Epithelial cell of proximal tubule (primary cell): ENCODE results near the gene PRDX6. TPM values are rescaled to one million over a fixed set of nuclear protein-coding genes. Genes with fewer than 3 reads are reported as not detected.
A peak's percentile ranks its signal among the peaks of the same experiment; 100 is the strongest.
"Not testable (repeated sequence)": the region's sequence is repeated elsewhere in the genome, so short reads cannot be mapped to it uniquely, and the experiment has no call there.

Experiments
- DNase-seq: peaks from one replicate; pipeline ENCODE4 v3.0.0-alpha.2; 2011; ENCODE audit warnings: low read depth
- H3K4me3 ChIP-seq: 2 replicates; pipeline ENCODE4 v1.5.1; 2011; ENCODE audit warnings: low read depth, mild to moderate bottlenecking, low read length
- total RNA-seq: library from RNA; depleted of rRNA; stranded (reverse); fragments of >200 nt; gene quantifications from 2 replicates; pipeline ENCODE4 v1.2.3, GENCODE V29; 2015
- TF ChIP-seq, protein P1 (sequence below): conservative IDR thresholded peaks from 2 replicates; pipeline ENCODE4 v1.5.1; 2012; ENCODE audit warnings: low read depth, mild to moderate bottlenecking, low read length

PRDX6 gene
- total RNA-seq, 1 donor from 2014 or later = 262 TPM

DNA sequence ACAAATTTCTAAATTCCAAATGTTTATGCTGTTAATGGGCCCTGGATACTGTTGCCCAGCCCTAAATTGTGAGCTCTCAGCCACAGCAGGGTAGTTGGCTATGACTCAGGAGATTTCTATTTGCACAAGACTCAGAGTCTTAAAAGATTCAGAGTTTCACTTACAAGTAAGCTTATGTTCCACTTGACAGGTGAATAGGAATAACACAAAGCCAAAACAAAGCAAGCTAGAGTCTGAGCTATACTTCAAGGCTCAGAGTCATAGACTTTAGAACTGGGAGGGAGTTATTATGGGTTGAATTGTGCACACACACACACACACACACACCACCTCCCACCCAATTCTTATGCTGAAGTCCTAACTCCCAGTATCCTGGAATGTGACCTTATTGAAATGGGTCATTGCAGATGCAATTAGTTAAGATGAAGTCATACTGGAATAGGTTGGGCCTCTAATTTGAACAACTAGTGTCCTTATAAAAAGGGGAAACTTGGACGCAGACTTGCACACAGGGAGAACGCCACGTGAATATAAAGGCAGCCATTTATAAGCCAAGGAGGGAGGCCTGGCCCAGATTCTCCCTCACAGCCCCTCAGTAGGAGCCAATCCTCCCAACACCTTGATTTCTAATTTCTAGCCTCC, 30.2 kb downstream of the PRDX6 start:
- peak; percentile 99 for DNase-seq

DNA sequence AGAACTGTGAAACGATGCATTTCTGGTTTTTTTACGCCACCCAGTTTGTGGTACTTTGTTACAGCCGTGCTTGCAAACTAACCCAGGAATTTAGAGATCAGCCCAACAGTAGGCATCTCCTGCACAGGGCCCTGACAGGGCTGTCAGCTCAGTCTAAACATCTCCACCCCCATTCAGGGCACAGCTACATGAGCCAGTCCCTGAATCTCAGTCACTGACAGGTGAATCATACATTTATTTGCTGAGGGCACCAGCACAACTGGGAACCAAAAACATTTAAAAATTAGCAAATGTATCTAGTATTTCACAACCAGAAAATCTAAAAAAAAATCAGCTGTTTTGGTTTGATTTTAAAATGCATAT, 30.7 kb downstream of the PRDX6 start:
- H3K4me3 ChIP-seq = peak overlapping the region; percentile 28
- TF ChIP-seq, protein P1, sequence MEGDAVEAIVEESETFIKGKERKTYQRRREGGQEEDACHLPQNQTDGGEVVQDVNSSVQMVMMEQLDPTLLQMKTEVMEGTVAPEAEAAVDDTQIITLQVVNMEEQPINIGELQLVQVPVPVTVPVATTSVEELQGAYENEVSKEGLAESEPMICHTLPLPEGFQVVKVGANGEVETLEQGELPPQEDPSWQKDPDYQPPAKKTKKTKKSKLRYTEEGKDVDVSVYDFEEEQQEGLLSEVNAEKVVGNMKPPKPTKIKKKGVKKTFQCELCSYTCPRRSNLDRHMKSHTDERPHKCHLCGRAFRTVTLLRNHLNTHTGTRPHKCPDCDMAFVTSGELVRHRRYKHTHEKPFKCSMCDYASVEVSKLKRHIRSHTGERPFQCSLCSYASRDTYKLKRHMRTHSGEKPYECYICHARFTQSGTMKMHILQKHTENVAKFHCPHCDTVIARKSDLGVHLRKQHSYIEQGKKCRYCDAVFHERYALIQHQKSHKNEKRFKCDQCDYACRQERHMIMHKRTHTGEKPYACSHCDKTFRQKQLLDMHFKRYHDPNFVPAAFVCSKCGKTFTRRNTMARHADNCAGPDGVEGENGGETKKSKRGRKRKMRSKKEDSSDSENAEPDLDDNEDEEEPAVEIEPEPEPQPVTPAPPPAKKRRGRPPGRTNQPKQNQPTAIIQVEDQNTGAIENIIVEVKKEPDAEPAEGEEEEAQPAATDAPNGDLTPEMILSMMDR = no peak
- DNase-seq = peak; percentile 64

More for the DNA sequence above, 30.2 kb downstream of the PRDX6 start:
- TF ChIP-seq, protein P1 = no peak
- peak overlapping the region; percentile 28 for H3K4me3 ChIP-seq

DNA sequence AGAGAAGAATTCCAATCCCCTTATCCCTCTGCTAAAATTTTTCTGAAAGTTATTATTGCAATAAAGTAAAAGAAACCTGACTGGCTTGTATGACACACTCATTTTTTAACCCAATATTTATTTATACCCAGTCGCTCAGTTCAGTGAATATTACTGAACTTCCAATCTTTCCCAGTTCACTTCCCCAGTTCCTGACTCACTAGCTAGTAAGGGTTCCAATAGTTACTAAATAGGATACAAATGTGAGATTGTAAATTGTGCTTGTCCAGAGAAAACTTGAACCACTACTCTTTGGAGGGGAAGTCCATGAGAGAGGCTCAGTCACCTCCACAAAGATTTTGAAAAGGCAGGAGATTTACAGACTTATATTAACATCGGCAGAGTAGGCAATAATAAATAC, 31.4 kb downstream of the PRDX6 start:
- H3K4me3 ChIP-seq = no peak overlapping the region
- DNase-seq = no peak
- TF ChIP-seq, protein P1 = no peak

DNA sequence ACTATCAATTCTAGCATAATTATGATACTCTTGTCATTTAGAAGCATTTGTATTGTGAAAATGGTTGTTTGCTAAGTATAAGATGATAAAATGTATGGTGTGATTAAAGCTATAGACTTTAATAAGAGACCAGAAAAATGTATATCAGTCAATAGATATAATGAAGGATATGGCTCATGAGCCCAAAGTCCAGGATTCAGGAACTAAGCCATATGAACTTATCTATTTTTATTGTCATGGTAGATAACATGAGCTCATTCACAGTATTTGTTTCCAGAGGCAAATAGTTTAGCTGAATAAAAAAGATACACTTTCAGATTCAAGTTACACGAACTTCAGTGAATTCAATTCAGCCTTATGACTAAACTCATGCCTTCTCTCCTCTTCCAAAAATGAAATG, 32.7 kb downstream of the PRDX6 start:
- H3K4me3 ChIP-seq = no peak overlapping the region
- no peak for DNase-seq
- TF ChIP-seq, protein P1 = no peak

DNA sequence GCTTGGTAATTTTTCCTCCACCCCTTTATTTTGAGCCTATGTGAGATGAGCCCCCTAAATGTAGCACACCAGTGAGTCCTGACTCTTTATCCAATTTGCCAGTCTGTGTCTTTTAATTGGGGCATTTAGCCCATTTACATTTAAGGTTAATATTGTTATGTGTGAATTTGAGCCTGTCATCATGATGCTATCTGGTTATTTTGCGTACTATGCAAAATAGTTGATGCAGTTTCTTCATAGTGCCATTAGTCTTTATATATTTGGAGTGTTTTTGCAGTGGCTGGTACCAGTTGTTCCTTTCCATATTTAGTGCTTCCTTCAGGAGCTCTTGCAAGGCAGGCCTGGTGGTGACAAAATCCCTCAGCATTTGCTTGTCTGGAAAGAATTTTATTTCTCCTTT, 37.4 kb downstream of the PRDX6 start:
- not testable (repeated sequence) for H3K4me3 ChIP-seq, DNase-seq

DNA sequence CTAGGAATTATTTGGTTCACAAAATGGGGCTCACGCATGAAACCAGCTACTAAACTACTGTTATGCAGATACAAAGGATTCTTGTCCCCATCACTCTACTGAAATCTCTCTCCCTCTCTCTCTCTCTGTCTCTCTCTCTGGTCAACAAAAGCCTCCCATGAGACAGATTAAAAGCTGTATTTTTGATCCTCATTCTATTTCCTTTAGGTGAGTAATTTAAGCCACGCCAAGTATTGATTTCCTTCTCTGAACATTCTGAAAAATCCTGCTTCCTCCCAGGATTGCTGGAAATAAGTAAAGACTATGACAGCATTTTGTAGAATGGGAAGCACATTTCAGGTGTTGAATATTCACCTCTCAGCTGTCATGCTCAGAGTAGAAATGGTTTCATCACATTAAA, 43.7 kb downstream of the PRDX6 start:
- TF ChIP-seq, protein P1 = no peak
- H3K4me3 ChIP-seq = no peak overlapping the region
- no peak for DNase-seq

DNA sequence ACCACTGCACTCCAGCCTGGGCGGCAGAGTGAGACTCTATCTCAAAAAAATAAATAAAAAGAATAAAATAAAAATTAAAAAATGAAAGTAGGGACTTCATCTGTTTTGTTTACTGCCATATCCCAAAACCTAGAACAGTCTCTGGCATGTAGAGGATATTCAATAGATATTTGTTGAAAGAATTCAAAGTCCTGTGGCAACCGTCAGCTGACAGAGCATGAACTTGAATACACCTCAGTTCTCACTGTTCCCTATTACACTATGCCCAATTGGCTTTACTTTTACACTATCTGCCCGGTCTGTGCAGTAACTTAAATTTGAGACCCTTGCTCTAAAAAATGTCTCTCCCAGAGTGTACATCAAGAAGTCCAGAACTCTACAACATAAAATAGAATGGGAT, 46.2 kb downstream of the PRDX6 start:
- DNase-seq = no peak
- H3K4me3 ChIP-seq = no peak overlapping the region

More for the DNA sequence above, 46.2 kb downstream of the PRDX6 start:
- TF ChIP-seq, protein P1 = no peak
